ENCODE measurements around the gene SH2D4B. TPM values are rescaled to one million over a fixed set of nuclear protein-coding genes. Genes with fewer than 3 reads are reported as not detected.

SH2D4B gene
- total RNA-seq, 1 experiment from 2014 or later: 0.07 TPM

- Histone ChIP-seq H2AK5ac (ENCODE audit: insufficient read length, low read length) (no peak overlapping the region), H4K8ac (replicated peaks; ENCODE audit: insufficient read length, low read depth, low read length) (no peak overlapping the region), H3K18ac (ENCODE audit: insufficient read length, low read depth, low read length) (no peak overlapping the region), H3T11ph (ENCODE audit: low read length) (no peak overlapping the region), H2BK15ac (ENCODE audit: low read depth, low read length) (no peak overlapping the region), H2BK12ac (ENCODE audit: insufficient read length, low read depth, low read length) (no peak overlapping the region), H3K14ac (ENCODE audit: insufficient read depth, low read length) (no peak overlapping the region), H3K79me2 (ENCODE audit: insufficient read depth, low read length) (no peaks in the 10 kb centered on the region), H3K27me3 (ENCODE audit: insufficient read depth, low read length) (no peaks in the 10 kb centered on the region), H3K23me2 (ENCODE audit: insufficient read length, low read depth, low read length, poor library complexity, severe bottlenecking) (no peaks in the 10 kb centered on the region), H4K5ac (ENCODE audit: insufficient read length, low read depth, low read length) (no peak overlapping the region), H3K56ac (ENCODE audit: insufficient read length, low read depth, low read length) (no peak overlapping the region), H3K27ac (ENCODE audit: insufficient read length, low read depth, low read length) (no peak overlapping the region), H3K4me2 (ENCODE audit: insufficient read depth, insufficient read length, low read length) (no peak overlapping the region), H3K4ac (ENCODE audit: low read depth, low read length) (no peak overlapping the region), H3K79me1 (ENCODE audit: insufficient read depth, low read depth, low read length, poor library complexity, severe bottlenecking) (no peaks in the 10 kb centered on the region), H3K9ac (ENCODE audit: extremely low read depth, insufficient read length, low read length) (no peak overlapping the region), H2BK20ac (ENCODE audit: low read depth, low read length, poor library complexity, severe bottlenecking) (no peak overlapping the region), H4K91ac (ENCODE audit: insufficient read length, low read depth, low read length) (no peak overlapping the region), H4K20me1 (ENCODE audit: control insufficient read depth, insufficient read depth, insufficient read length) (peaks cover 2% of the 10 kb centered on the region), H3K4me1 (ENCODE audit: insufficient read depth, low read length) (no peaks in the 10 kb centered on the region), H3K9me3 (ENCODE audit: control insufficient read depth, low read depth, low read length) (no peaks in the 10 kb centered on the region), H2BK120ac (ENCODE audit: low read depth, low read length, poor library complexity, severe bottlenecking) (no peak overlapping the region), H3K23ac (ENCODE audit: insufficient read length, low read depth, low read length) (no peak overlapping the region), H2BK5ac (ENCODE audit: insufficient read length, low read length) (no peak overlapping the region), H2AFZ (ENCODE audit: low read length) (no peak overlapping the region)
- Mint-ChIP-seq H3K27ac (no peak overlapping the region), H3K27me3 (ENCODE audit: low read depth) (peaks cover 13% of the 10 kb centered on the region), H3K4me1 (peaks cover 0 to 4% of the 10 kb centered on the region in 2 experiments; a peak in 1 of 4 replicates), H3K36me3 (ENCODE audit: insufficient read depth in 1 of 3, low read depth in 3 of 3) (peaks cover under 1 to 5% (median 1%) of the 10 kb centered on the region in 3 experiments; a peak in 3 of 7 replicates), H3K9me3 (peaks cover 4 to 5% of the 10 kb centered on the region in 2 experiments; a peak in 4 of 5 replicates), H3K4me3 (no peak overlapping the region)
- no CpG with 5 or more reads among the region's 9 CpGs for WGBS (ENCODE audit: extremely low coverage, insufficient read length, low lambda C conversion rate)
- no peak for TF ChIP-seq CTCF (conservative IDR thresholded peaks at IDR 0.05)
- DNase-seq: no peak
Observed at GRCh38 chr10:80540618-80540980, 2.9 kb downstream of the SH2D4B start.
